Adrenal gland (tissue), 5 donors: Measurements from ENCODE around the gene TBCC.

Source experiments
- POLR2A ChIP-seq, 2 donors: fragments of 450-650 bp; IDR thresholded peaks; one replicate each; pipeline ENCODE4 v1.6.1; 2017; ENCODE audit warnings: antibody characterized with exemption in 2 of 2, mild to moderate bottlenecking in 2 of 2, moderate library complexity in 1 of 2
- TF ChIP-seq, protein P1 (sequence below), 6 experiments: fragments of 450-650 bp in 4 of 6; fragments of 200-600 bp in 2 of 6; sonication (generic) in 1 of 6; IDR thresholded peaks; 1 replicate in 5 of 6; 2 replicates in 1 of 6; pipeline versions ENCODE4 v1.5.1 to v1.8.0; 2016 to 2021; ENCODE audit warnings: antibody characterized with exemption in 6 of 6, mild to moderate bottlenecking in 2 of 6, moderate library complexity in 1 of 6
- donor health status: DM: no; HTN: no; CAD: no.

GRCh38 chr6:42727087-42727611, 18.8 kb downstream of the TBCC start:
- TF ChIP-seq POLR2A (IDR thresholded peaks at IDR 0.05) = no peak
- TF ChIP-seq, protein P1, sequence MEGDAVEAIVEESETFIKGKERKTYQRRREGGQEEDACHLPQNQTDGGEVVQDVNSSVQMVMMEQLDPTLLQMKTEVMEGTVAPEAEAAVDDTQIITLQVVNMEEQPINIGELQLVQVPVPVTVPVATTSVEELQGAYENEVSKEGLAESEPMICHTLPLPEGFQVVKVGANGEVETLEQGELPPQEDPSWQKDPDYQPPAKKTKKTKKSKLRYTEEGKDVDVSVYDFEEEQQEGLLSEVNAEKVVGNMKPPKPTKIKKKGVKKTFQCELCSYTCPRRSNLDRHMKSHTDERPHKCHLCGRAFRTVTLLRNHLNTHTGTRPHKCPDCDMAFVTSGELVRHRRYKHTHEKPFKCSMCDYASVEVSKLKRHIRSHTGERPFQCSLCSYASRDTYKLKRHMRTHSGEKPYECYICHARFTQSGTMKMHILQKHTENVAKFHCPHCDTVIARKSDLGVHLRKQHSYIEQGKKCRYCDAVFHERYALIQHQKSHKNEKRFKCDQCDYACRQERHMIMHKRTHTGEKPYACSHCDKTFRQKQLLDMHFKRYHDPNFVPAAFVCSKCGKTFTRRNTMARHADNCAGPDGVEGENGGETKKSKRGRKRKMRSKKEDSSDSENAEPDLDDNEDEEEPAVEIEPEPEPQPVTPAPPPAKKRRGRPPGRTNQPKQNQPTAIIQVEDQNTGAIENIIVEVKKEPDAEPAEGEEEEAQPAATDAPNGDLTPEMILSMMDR (IDR thresholded peaks at IDR 0.05) = no peak
